HG02970 (cell line): ENCODE data around the gene GPR27.

Source experiments
- ATAC-seq: cut with Tn5 transposase; IDR thresholded peaks from one replicate; pipeline ENCODE4 v1.9.1; 2021; ENCODE audit warnings: mild to moderate bottlenecking, moderate library complexity, moderate number of reproducible peaks; ENCODE audit not compliant: unreplicated experiment, low FRiP score

GPR27 gene

DNA sequence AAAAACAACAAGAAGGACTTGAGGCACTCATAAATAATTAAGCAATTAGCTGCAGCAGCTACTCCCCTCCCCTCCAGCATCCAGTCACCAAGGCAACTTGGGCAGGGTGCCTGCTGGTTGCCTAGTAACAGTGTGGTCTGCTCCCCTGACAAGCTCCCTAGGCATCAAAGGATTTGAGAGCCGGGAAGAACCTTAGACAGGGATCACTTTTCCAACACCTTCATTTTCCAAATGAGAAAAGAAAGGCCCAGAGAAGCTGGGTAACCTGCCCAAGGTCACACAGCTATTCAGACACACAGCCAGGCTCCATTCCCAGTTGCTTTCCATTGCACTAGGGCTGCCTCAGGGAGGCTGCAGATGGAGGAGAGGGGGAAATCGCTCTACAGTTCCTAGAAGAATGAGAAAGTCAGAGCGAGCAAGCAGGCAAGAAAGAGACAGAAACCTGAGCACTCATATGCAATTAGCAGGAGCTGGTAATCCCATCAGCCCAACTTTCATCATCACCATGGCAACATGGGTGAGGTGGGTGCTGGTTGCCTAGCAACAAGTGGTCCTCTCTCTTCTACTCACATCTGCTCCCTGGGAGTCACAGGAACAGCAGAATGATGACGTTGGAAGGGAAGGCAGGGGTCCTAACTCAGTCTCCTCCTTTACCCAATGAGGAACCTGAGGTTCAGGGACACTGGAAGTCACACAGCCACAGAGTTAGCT, 24.9 kb upstream of the GPR27 start:
- no peak for ATAC-seq

- ATAC-seq, result no peak
Measured at GRCh38 chr3:71732637-71733036, 21.0 kb upstream of the GPR27 start.

DNA sequence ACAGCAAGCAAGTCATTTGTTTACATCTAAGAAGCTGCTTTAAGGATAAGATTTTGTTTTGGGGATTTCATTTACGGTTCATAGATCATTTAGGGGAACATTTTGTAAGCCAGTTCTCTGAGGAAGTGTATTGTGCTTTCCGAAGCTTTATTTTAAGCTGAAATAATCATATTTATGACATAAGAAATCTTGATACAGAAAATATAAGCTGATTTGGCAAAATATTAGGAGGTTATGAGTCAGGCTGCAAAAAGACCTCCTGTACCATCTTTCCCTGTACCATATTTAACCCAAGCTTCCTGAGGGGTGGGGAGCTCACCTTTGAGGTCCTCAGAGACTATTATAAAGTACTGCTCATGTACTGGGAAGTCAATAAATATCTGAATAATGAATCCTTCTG, 20.3 kb upstream of the GPR27 start:
- ATAC-seq, result no peak

- ATAC-seq, result no peak
Measured at GRCh38 chr3:71734881-71735280, 18.8 kb upstream of the GPR27 start.

DNA sequence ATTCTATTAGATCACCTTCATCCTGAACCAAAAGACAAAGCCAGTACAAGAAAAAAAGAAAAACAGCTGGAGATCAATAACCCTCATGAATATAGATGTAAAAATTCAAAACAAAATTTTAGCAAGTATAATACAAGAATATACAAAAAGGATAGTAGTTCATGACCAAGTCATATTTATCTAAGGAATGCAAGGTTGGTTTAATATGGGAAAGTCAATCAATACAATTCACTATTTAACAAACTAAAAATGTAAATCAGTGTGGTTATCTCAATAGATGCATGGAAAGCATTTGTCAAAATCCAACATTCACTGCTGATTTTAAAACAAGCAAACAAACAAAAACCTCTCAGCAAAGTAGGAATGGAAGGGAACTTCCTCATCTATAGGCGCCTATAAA, 11.0 kb upstream of the GPR27 start:
- no peak for ATAC-seq

DNA sequence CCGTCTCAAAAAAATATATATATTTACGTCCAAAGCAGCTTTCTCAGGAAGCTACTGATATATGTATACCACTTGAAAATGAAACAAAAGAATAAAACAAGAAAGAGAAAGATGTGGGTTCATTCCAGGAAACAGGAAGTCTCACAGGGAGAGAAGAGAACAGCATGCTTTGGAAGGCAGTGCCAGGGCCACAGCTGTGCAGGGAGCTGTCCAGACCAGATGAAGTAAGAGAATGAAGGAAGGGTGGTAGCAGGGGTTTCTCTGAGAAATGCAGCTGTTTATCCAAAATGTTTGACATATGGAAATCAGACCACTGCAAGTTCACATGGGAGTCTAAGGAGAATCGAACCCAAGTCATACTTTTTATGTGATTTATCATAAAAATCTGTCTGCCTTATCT, 8.9 kb upstream of the GPR27 start:
- ATAC-seq, result no peak

GRCh38 chr3:71751602-71752001, 2.1 kb upstream of the GPR27 start:
- ATAC-seq, result no peak

GRCh38 chr3:71752831-71753700, 589 bp upstream of the GPR27 start:
- no peak for ATAC-seq

DNA sequence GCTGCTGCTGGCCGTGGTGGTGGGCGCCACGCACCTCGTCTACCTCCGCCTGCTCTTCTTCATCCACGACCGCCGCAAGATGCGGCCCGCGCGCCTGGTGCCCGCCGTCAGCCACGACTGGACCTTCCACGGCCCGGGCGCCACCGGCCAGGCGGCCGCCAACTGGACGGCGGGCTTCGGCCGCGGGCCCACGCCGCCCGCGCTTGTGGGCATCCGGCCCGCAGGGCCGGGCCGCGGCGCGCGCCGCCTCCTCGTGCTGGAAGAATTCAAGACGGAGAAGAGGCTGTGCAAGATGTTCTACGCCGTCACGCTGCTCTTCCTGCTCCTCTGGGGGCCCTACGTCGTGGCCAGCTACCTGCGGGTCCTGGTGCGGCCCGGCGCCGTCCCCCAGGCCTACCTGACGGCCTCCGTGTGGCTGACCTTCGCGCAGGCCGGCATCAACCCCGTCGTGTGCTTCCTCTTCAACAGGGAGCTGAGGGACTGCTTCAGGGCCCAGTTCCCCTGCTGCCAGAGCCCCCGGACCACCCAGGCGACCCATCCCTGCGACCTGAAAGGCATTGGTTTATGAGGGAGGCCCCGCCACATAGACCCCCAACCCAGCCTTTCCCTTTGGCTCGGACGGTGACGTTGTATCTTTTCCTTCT, 1.1 kb downstream of the GPR27 start:
- ATAC-seq, result no peak

DNA sequence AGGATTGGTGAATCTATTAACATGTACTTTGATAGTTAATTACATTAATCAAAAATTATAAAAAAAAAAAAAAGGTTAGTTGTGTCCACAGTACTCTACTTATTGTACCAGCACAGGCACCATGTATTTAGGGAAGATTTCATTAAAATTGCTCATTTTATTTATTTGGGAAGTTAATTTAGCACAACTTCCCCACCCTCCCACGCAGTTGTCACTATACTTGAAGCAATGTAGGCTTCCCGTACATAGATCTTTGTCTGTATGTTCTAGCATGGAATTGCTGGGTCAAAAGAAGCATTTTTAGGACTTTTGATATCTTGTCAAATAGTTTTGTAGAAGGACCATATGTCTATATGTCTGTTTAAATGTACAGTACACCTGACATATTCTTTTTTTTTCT, 4.4 kb downstream of the GPR27 start:
- no peak for ATAC-seq

DNA sequence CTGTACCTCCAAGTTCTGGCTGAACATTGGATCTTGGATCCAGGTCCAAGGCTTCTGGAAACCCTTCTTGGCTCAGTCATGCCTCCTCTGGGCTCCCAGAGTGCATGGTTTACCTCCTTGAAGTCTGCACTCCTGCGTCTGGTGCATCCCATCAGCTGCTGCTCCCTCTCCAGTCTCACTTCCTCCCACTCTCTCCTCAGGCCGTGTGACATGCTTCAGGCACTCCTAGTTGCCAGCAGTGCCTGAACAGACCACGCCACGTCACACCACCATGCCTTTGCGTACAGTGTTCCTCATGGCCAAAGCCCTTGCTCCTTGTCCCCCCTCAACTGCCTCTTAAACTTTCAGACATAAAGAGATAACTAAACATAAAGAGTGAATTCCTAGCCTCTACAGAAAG, 5.7 kb downstream of the GPR27 start:
- ATAC-seq, result no peak

DNA sequence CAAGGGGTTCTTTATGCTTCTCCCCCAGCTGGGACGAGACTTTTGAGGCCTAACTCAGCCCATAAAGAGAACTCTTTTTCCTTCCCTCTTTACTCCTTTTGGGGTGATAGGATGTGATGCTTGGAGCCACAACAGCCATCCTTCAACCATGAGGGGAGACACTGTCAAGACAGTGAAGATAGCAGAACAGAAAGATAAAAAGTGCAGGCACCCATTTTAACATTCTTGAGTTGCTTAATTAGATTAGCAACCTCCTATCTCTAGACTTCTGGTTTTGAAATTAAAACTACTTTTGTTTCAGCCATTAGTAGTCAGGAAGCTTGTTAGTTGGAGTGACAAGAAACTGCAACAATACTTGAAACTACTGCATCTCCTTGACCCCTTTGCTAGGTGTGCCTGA, 6.5 kb downstream of the GPR27 start:
- no peak for ATAC-seq

DNA sequence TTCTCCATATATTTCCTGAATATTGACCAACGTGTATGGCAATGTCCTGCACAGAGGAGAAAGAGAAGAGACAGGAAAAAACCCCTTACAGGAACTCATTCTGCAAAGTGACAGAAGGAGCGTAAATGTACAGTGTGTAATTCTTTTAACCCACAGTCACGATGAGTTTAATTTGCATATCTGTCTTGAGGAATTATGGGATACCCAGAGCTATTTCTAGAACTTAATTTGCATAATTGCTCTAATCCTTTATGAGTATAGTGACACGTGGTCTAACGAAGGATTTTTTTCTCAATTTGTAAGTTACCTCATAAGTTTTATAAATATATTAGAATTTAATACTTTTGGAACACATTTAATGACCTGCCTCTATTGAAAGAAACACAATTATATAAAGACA, 9.8 kb downstream of the GPR27 start:
- no peak for ATAC-seq

- ATAC-seq, result no peak
Measured at GRCh38 chr3:71771126-71771525, 17.5 kb downstream of the GPR27 start.

GRCh38 chr3:71771884-71772283, 18.2 kb downstream of the GPR27 start:
- no peak for ATAC-seq

- ATAC-seq, result no peak
Measured at GRCh38 chr3:71776538-71776937, 22.9 kb downstream of the GPR27 start.

GRCh38 chr3:71778353-71778752, 24.7 kb downstream of the GPR27 start:
- ATAC-seq, result no peak

GRCh38 chr3:71779674-71780377, 26.2 kb downstream of the GPR27 start:
- no peak for ATAC-seq

DNA sequence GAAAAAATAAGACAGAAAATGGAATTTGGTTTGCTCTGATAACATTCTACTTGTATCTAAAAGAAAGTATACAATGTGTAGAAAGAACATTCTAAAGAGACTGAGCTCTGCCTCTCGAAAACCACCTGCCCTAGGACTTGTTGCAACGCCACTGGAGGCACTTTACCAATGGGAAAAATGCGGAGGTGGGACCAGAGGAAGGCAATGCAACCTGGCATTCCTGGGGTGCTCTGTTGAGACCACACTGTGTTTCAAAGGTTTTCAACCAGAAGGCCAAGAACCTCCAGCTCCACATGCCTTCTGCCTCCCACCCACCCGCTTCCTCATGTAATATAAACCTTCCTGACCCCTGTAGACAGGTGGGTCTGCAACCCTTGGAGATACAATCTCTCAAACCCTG, 26.8 kb downstream of the GPR27 start:
- no peak for ATAC-seq

DNA sequence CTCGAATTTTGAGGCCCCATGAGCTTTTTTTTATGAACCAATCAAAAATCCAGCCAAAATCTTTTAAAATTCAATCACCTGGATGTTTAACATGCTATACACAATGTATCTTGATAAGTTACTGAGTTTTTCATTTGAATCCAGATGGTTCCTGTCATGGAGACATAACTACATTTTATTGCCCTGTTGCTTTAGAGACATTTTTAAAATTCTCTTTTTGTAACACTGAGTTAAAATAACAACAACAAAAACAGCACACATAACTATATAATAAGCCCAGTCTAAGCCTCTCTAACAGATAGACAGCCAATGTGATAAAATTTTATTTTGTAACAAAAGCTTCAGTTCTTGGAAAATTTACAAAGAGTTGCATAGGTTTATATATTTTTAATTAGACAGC, 29.5 kb downstream of the GPR27 start:
- ATAC-seq, result no peak
